OCI-LY7 (cell line): ENCODE measurements around the gene MRAP.

Source experiments
- CTCF ChIP-seq: fragments of 200-600 bp; sonication (generic); conservative IDR thresholded peaks from 2 replicates; pipeline ENCODE4 v1.5.1; 2014; ENCODE audit warnings: mild to moderate bottlenecking, antibody characterized with exemption, low read length, moderate library complexity, mixed read lengths
- EZH2phosphoT487 ChIP-seq: fragments of 200-600 bp; sonication (generic); IDR thresholded peaks from 2 replicates; pipeline ENCODE4 v1.6.1; 2018; ENCODE audit warnings: low read depth, borderline replicate concordance, mild to moderate bottlenecking, mixed run types, antibody characterized with exemption, low read length, moderate library complexity, mixed read lengths

- TF ChIP-seq CTCF (no peak), EZH2phosphoT487 (no peak)
These were observed 23.4 kb downstream of the MRAP start for GRCh38 chr21:32322103-32322502.
